ENCODE measurements around the gene C6orf89.
"Not testable (repeated sequence)": the region's sequence is repeated elsewhere in the genome, so short reads cannot be mapped to it uniquely, and the experiment has no call there.

The C6orf89 gene

DNA sequence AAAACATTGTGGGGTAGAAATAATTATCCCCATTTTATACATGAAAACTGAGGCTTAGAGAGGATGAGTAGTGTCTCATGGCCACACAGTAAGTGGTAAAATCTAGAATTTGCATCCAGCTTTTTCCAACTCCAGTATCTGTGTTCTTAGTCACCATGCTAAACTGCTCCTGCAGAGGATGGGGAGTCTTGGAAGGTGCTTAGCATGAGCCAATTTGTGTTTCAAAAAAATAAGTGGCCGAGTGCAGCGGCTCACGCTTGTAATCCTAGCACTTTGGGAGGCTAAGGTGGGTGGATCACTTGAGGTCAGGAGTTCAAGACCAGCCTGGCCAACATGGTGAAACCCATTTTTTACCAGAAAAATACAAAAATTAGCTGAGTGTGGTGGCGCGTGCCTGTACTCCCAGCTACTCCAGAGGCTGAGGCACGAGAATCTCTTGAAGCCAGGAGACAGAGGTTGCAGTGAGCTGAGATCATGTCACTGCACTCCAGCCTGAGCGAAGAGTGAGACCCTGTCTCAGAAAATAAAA lies 2.4 kb downstream of the C6orf89 start:
- no peak for DNase-seq (ENCODE audit: low read depth)

DNA sequence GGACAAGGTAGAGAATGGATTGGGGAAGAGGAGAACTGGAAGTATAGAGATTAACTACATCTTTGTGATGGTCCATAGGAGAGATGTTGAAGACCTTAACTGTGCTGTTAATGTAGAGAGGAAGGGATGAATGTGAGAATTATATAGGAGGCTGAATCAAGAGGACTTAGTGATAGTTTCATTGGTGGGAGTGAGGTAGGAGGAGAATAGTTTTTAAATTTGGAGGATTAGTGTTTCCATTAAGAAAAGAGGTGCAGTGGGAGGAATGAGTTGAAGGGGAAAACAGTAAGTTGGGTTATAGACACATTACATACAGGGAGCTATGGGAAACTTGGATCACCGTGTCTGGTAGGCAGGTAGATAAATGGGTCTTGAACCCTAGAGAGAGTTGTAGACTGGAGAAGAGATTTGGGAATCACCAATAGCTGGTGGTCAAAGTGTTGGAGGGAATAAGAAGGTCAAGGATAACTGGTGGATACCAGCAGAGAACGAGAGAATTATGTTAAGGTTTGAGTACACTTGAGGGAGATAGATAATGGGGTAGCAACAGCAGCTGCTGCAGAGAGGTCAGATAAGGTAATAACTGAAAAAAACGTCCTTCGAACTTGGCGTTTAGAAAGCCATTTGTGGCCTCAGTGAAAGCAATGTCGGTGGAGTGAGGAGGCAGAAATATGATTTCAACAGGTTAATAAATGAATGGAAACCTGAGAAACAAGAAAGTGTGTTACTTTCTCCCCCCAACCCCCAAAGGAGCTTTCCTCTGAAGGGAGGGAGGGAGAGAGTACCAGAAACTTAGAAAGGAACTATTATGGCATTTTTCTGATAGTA lies 3.1 kb downstream of the C6orf89 start:
- no peak for DNase-seq (ENCODE audit: low read depth)

- no peak for DNase-seq (ENCODE audit: low read depth)
Measured at GRCh38 chr6:36890112-36890663, 4.4 kb downstream of the C6orf89 start.

DNA sequence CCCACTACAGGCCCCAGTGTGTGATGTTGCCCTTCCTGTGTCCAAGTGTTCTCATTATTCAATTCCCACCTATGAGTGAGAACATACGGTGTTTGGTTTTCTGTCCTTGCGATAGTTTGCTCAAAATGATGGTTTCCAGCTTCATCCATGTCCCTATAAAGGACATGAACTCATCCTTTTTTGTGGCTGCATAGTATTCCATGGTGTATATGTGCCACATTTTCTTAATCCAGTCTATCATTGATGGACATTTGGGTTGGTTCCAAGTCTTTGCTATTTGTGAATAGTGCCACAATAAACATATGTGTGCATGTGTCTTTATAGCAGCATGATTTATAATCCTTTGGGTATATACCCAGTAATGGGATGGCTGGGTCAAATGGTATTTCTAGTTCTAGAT lies 5.4 kb downstream of the C6orf89 start:
- DNase-seq (ENCODE audit: low read depth), result not testable (repeated sequence)

DNA sequence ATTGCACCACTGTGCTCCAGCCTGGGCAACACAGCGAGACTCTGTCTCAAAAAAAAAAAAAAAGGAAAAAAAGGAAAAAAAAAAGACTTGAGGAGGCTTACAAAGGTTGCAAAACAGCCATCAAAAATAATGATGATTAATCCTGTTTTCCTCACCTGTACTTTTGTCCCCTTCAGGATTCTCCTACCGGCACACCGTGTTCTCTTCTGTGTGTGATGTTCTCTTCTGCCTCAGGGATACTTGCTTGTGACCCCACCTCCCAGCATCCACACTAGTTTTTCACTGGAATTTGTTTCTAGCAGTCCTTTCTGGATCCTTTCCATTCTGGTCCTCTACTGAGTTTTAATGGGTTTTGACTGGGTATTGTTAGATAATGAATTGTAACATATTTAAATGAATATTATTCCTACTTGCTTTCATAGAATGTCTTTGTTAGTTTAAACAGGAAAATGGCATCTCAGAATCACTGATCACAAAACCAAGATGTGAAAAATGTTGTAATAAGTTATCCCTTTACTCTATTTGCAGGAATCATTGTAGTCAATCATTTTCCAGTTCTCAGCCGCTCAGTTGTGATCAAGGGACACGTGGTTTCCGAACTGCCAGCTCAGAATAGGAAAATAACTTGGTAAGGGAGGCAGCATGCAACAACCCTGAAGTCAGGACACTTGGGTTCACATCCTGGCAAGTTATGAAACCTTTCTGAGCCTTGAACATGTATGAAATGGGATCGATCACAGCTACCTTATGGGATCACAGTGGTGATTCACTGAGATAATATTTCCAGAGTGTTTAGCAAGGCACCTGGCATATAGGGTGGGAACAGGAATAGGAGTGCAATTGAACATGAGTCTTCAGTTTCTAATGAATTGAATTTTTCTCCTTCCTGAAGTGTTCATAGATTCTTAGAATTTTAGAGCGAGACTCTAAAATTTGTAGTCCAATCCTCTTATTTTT lies 8.5 kb downstream of the C6orf89 start:
- no peak for DNase-seq (ENCODE audit: low read depth)

DNA sequence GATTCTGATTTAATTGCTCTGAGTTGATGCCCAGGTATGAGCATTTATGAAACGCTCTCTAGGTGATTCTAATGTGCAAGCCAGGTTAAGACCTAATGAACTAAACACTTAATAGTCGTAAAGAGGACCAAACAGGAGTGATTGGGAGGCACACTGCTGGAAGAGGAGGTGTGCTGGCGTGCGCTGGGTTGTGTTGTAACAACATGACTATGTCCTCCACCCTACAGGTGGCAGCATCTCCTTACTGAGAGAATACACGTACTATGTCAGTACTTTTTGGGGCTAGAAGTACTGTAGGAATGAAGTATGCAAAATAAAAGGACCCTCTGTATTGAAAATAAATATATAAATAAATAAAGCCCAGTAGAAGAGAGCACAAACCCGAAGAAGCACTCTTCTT lies 11.9 kb downstream of the C6orf89 start:
- DNase-seq (ENCODE audit: low read depth), result no peak

DNA sequence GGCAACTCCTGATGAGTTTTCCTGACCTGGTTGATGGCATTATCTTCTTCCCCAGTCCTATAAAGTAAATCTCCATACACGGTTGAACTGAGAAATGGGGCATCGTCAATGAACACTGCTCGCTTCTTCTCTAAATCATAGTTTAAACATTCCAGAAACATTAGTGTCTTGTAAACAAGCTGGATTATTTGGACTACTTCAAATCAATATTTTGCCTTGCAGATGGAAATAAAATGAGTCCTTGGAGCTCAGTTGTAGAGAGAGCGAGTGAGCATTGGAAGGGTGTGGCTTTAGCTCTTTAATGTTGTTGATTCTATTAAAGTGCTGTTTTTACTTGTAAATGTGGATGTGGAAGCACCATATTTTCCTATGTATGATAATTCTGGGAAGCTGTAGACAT lies 18.4 kb downstream of the C6orf89 start:
- no peak for DNase-seq (ENCODE audit: low read depth)

DNA sequence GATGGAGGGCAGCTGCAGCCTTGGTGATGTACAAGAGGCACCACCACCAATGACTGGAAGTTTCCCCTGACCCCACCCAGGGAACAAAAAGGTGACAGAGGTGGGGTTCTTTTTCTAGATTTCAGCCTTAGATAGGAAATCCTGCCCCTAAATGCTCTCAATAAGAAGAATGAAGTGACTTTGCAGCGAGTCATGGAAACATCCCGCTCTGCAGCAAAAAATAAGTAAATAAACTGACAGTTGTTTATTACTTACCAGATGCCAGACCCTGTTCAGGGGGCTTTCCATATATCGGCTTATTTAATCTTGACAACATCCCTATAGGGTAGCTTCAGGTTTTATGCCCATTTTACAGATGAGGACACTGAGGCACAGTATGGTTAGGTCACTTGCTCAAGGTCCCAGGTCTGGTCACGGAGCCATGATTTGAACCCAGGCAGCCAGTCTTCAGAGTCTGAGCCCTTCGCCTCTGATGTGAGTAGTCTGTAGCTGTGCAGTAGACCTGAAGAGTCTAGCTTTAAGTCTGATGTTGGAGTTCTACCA lies 19.2 kb downstream of the C6orf89 start:
- DNase-seq (ENCODE audit: low read depth), result no peak

DNA sequence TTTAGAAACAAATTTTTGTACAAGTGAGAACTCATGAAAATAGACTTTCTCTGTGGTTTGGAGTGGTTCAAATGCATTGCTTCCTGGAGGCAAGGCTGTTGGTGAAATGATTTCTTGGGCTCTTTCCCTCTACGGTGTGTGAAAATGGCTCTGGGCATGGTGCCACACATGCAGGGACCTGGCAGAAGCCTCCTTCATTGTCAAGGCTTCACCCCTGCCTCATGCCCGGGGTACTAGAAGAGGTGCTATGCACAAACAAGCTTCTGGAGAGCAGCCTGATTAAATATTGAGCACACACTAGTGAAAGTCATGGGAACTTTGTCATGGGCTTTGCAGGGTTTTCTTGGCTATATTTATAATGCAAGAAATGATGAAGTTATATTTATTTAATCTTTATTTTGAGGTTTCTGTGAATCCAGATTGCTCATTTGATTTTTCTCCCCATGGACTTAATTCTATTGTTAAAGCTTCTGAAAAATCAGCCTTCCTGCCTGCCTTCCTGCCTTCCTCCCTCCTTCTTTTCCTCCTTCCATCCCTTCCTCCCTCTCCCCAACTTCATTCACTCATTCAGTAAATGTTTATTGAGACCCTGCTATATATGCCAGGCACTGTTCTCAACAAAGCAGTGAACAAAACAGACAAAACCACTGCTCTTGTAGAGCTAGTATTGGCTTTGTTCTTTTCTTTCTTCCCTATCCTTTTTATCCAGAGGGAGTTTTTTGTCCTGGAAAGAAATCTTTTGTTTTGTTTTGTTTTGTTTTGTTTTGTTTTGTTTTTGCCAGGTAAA lies 21.0 kb downstream of the C6orf89 start:
- DNase-seq (ENCODE audit: low read depth), result no peak

DNA sequence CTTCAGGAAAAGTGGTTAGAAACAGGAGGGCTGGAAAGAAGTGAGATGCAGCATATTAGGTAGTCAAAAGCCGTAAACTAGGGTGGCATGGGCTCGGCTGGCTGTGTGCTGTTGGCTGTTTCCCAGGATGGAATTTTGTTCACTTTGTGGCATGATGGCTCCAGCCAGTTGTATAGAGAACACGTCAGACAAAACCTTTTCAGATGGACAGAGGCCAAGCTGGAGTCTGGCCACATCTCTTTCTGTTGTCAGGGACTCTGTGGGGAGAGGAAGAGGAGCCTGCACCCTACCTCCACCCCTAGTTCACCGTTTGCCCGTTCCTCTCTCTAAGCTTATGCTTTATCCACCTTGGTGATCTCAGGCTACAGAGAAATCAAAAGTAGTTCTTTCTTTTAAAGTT lies 22.0 kb downstream of the C6orf89 start:
- no peak for DNase-seq (ENCODE audit: low read depth)

DNA sequence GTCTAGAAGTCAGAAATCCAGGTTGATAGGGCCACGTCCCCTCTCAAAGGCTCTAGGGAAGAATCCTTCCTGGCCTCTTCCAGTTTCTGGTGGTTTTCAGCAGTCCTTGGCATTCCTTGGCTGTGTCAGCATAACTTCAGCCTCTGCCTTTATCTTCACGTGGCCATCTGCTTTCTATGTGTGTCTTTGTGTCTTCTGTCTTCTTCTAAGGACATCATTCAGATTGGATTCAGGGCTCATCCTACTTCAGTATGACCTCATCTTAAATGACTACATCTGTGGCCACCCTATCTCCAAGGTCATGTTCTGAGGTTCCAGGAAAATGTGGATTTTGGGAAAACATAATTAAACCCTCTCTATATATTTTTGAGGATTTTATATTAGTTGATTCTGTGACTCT lies 23.0 kb downstream of the C6orf89 start:
- DNase-seq (ENCODE audit: low read depth), result no peak

DNA sequence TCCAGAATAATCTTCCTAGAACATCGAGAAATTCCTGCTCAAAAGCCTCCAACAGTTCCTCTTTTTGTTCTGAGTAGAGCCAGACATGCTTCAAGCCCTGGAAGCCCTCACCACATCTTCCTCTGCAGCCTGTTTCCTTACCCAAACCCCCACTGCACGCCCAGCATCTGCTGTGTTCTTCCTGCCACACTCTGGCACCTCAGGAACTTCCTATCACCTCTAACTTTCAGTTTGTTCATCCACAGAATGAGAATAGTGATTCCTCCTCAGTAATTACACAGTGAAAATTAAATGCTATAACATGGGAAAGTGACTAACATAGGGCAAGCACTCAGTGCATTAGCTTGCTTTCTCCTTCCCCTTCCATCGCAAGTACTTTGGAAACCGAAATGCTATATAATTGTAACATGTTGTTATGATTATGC lies 26.3 kb downstream of the C6orf89 start:
- DNase-seq (ENCODE audit: low read depth), result no peak

DNA sequence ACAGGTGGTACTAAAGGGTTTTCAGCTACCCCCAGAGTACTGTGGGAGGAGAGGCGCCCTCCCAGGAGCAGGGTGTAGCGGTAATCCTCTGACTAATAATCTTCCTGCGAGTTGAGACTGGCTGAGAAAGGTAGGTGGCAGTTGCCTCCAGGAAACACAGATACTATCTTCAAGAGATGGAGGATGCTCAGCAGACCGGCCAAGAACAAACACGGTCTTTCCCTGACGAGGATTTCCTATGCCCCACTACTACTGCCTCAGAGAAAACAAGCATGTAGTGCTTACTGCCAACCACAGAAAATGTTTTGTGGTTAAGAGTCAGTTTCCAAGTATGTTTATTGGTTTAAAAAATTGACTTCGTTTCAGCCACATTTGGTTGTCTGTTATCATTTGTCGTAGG lies 26.8 kb downstream of the C6orf89 start:
- DNase-seq (ENCODE audit: low read depth), result peak; percentile 17

DNA sequence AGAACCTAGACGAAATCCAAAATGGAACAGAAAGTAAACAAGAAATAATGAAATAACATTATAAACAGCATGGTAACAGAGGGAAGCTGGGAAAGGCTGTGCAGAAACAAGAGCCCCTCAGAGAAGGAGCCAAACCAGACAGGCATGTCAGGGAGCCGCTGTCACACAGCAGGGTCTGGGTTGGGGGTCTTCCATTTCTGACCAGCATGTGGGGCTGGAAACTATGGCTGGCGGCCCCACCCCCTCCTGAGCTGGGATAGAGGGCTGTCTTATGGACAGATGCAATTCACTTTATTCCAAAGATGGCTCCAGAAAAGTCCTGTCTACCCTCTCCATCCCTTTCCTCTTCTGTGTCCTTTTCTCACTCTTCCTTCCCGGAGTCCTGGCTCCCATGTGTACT lies 27.3 kb downstream of the C6orf89 start:
- no peak for DNase-seq (ENCODE audit: low read depth)

DNA sequence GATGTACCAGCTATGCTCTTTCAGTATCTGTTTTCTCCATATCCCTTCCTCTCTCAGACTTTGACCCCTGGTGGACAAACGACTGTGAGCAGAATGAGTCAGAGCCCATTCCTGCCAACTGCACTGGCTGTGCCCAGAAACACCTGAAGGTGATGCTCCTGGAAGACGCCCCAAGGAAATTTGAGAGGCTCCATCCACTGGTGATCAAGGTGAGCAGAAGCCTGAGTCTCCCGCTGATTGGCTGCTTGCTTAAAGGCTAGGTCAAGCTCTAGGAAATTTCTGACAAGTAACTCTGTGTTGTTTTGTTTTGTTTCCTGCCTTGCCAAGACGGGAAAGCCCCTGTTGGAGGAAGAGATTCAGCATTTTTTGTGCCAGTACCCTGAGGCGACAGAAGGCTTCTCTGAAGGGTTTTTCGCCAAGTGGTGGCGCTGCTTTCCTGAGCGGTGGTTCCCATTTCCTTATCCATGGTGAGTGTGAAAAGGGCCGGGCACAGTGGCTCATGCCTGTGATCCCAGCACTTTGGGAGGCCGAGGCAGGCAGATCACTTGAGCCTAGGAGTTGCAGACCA lies 28.6 kb downstream of the C6orf89 start:
- DNase-seq (ENCODE audit: low read depth), result no peak

- DNase-seq (ENCODE audit: low read depth), result no peak
Measured at GRCh38 chr6:36915599-36915998, 29.8 kb downstream of the C6orf89 start.

- no peak for DNase-seq (ENCODE audit: low read depth)
Measured at GRCh38 chr6:36916126-36916525, 30.4 kb downstream of the C6orf89 start.

- DNase-seq (ENCODE audit: low read depth), result no peak
Measured at GRCh38 chr6:36917541-36918193, 31.9 kb downstream of the C6orf89 start.

- no peak for DNase-seq (ENCODE audit: low read depth)
Measured at GRCh38 chr6:36920049-36920448, 34.3 kb downstream of the C6orf89 start.

DNA sequence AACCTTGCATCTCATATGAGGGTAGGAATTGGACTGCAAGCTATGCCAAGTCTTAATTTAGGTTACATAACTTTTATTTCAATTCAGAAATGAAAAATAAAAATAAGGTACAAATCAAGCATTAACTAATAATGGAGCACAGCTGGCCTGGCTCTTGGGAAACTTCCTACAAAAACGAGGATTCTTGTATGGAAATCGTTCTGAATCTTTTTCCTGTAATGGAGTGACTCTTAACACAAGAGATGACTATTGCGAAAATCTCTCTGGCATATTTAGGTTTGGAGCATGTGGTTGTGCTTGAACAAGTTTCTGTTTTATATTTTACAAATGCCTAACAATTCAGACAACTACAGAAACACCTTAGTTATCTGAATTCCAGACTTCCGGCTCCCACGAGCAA lies 34.8 kb downstream of the C6orf89 start:
- no peak for DNase-seq (ENCODE audit: low read depth)

- no peak for DNase-seq (ENCODE audit: low read depth)
Measured at GRCh38 chr6:36924131-36924530, 38.4 kb downstream of the C6orf89 start.

Measured in stimulated activated CD8-positive, alpha-beta memory T cell treated with anti-CD3 and anti-CD28 coated beads, Interleukin-12 subunit alpha, Interleukin-12 subunit beta, amount 100 ng/mL, for 1 hour (primary cell).